ENCODE results near the gene CHST11. TPM values are rescaled to one million over a fixed set of nuclear protein-coding genes. Genes with fewer than 3 reads are reported as not detected.

CHST11 gene
- total and polyA plus RNA-seq, 10 of the 15 experiments (the other 5 are each of a cell fraction or from before 2014, with no cell fraction given): 1.9 to 38.1 (median 17.2) TPM

- no peak overlapping the region for H3K9ac ChIP-seq (ENCODE audit: control insufficient read depth, insufficient read depth, low read length)
- ATAC-seq (no peak), DNase-seq (ENCODE audit: low read depth, low spot score) (no peak), FAIRE-seq (no peak)
- RAD21 ChIA-PET (ENCODE audit: unreplicated experiment): no interaction called here
- SMC1A ChIA-PET (ENCODE audit: uncharacterized antibody, unreplicated experiment): interaction anchor here (0.9 to 2.7 kb wide), 3 partner anchors 9 to 53 kb away, joined by 3 to 7 read pairs (median 4); no protein-coding TSS in a partner anchor
- CTCF ChIA-PET: interaction anchor here (0.9 to 1.8 kb wide), 3 partner anchors 8 to 53 kb away, joined by 3 to 4 read pairs (median 4); no protein-coding TSS in a partner anchor
- in situ Hi-C loops (cut with MboI): no loop called here
- WGBS (ENCODE audit: insufficient coverage, insufficient replicate concordance, low lambda C conversion rate, missing lambda C conversion rate): 33% methylated on average over 4 of the region's 4 CpGs
- H3K79me2 ChIP-seq (ENCODE audit: control insufficient read depth, insufficient read depth, low read length): no peaks in the 10 kb centered on the region
- no peak overlapping the region for H3K4me3 ChIP-seq
- TF ChIP-seq TBL1XR1 (IDR thresholded peaks at IDR 0.05; ENCODE audit: low read depth, low read length): no peak
- no peak for TF ChIP-seq NRF1 (conservative IDR thresholded peaks at IDR 0.05; ENCODE audit: low read depth, low read length)
- no peak for TF ChIP-seq ZBTB4 (CRISPR knock-in tag; IDR thresholded peaks at IDR 0.05)
- no peak for TF ChIP-seq NR2C2 (IDR thresholded peaks at IDR 0.05; ENCODE audit: borderline replicate concordance, control insufficient read depth, insufficient read length, low read depth)
- no peak for TF ChIP-seq PAX5 (IDR thresholded peaks at IDR 0.05; ENCODE audit: borderline replicate concordance, low read depth, low read length)
- no peak for TF ChIP-seq IRF5 (IDR thresholded peaks at IDR 0.05; ENCODE audit: borderline replicate concordance)
- TF ChIP-seq KAT2A (conservative IDR thresholded peaks at IDR 0.05; ENCODE audit: control insufficient read depth, low read depth, low read length): no peak
- TF ChIP-seq NFIC (IDR thresholded peaks at IDR 0.05; ENCODE audit: low read depth, low read length): no peak
- TF ChIP-seq YBX1 (IDR thresholded peaks at IDR 0.05): no peak
- no peak for TF ChIP-seq POLR2AphosphoS5 (IDR thresholded peaks at IDR 0.05; ENCODE audit: low read length)
- no peak for TF ChIP-seq FOXM1 (IDR thresholded peaks at IDR 0.05; ENCODE audit: low read depth, low read length)
- H4K20me1 ChIP-seq (ENCODE audit: control insufficient read depth, insufficient read depth): no peaks in the 10 kb centered on the region
- H2AFZ ChIP-seq (ENCODE audit: control insufficient read depth, low read depth, low read length): no peak overlapping the region
- H3K27ac ChIP-seq (ENCODE audit: control insufficient read depth, insufficient read depth): no peak overlapping the region
- H3K27me3 ChIP-seq (replicated peaks in 1 of 2; ENCODE audit: control insufficient read depth in 2 of 2, insufficient read depth in 2 of 2, low read length in 1 of 2): no peaks in the 10 kb centered on the region
- no peaks in the 10 kb centered on the region for H3K36me3 ChIP-seq (ENCODE audit: control insufficient read depth in 2 of 2, insufficient read depth in 2 of 2, low read length in 1 of 2)
- BruUV-seq (replicated peaks): no TSS peak
- H3K4me1 ChIP-seq (ENCODE audit: control insufficient read depth, insufficient read depth, low read length): no peaks in the 10 kb centered on the region
- intact Hi-C loops (cut with micrococcal nuclease; ENCODE audit: unreplicated experiment): no loop called here
- POLR2A ChIA-PET: no interaction called here
- no peaks in the 10 kb centered on the region for H3K9me3 ChIP-seq (replicated peaks; ENCODE audit: control insufficient read depth, insufficient read depth, low read length)
- no peak overlapping the region for H3K4me2 ChIP-seq (ENCODE audit: control insufficient read depth, insufficient read depth)
These were observed 21.6 kb upstream of the CHST11 start for GRCh38 chr12:104435175-104435574.
